Sigmoid colon (tissue), 7 donors: ENCODE results near the gene CAPN12. TPM values are rescaled to one million over a fixed set of nuclear protein-coding genes. Genes with fewer than 3 reads are reported as not detected.

Experiments used
- DNase-seq: peaks from one replicate; pipeline ENCODE4 v3.0.0-alpha.2; 2019
- H3K27ac ChIP-seq, 4 donors: fragments of 200-600 bp; sonication (generic); one replicate each; pipeline ENCODE4 v1.5.1; 2016 to 2019; ENCODE audit warnings: mild to moderate bottlenecking in 1 of 4
- H3K27me3 ChIP-seq, 3 donors: fragments of 200-600 bp; sonication (generic); one replicate each; pipeline ENCODE4 v1.5.1; 2019; ENCODE audit warnings: mild to moderate bottlenecking in 1 of 3
- H3K36me3 ChIP-seq, 4 donors: fragments of 200-600 bp; sonication (generic); one replicate each; pipeline ENCODE4 v1.5.1; 2016 to 2019
- H3K4me1 ChIP-seq, 4 donors: fragments of 200-600 bp; sonication (generic); one replicate each; pipeline ENCODE4 v1.5.1; 2017 to 2019
- H3K4me3 ChIP-seq, 4 donors: fragments of 200-600 bp; sonication (generic); one replicate each; pipeline ENCODE4 v1.5.1; 2017 to 2019; ENCODE audit warnings: mild to moderate bottlenecking in 2 of 4, moderate library complexity in 1 of 4
- H3K9me3 ChIP-seq, 4 donors: fragments of 200-600 bp in 3 of 4; sonication (generic) in 3 of 4; one replicate each; pipeline versions ENCODE4 v1.5.1 to v1.6.1; 2013 to 2019
- CTCF ChIP-seq, 4 experiments: fragments of 450-650 bp in 3 of 4; fragments of 200-600 bp in 1 of 4; IDR thresholded peaks; one replicate each; pipeline ENCODE4 v1.5.1; 2016 to 2019; ENCODE audit warnings: antibody characterized with exemption in 4 of 4, mild to moderate bottlenecking in 3 of 4, moderate library complexity in 2 of 4
- EP300 ChIP-seq, 4 donors: sonication (generic); formaldehyde crosslinking; IDR thresholded peaks; one replicate each; pipeline ENCODE4 v1.6.1; 2017; ENCODE audit warnings: antibody characterized with exemption in 4 of 4
- POLR2A ChIP-seq, 2 donors: fragments of 450-650 bp; IDR thresholded peaks; one replicate each; pipeline ENCODE4 v1.6.1; 2016; ENCODE audit warnings: antibody characterized with exemption in 2 of 2, mild to moderate bottlenecking in 2 of 2, moderate library complexity in 2 of 2
- POLR2AphosphoS5 ChIP-seq, 4 donors: sonication (generic); formaldehyde crosslinking; IDR thresholded peaks; one replicate each; pipeline ENCODE4 v1.6.1; 2017; ENCODE audit warnings: antibody characterized with exemption in 4 of 4
- WGBS, 2 donors: extraction: QIAGEN DNeasy Blood & Tissue Kit; methylation state at CpG; one replicate each; pipeline ENCODE4 v1.1.7; 2013; 5-methylcytosine and 5-hydroxymethylcytosine counted together
- intact Hi-C: fragments of 100-400 bp; cut with DNase I; formaldehyde crosslinking; loops from one replicate; pipeline ENCODE4 v1.15.1; 2023
- polyA plus RNA-seq, 3 donors: library from polyadenylated mRNA; stranded (reverse); fragments of 200-250 nt; gene quantifications; one replicate each; pipeline ENCODE4 v1.2.3, GENCODE V29; 2013
- total RNA-seq, 4 donors: library from RNA; depleted of rRNA; stranded (reverse); fragments of >200 nt; gene quantifications; one replicate each; pipeline ENCODE4 v1.1.0, GENCODE V29; 2016
- donor health status: healthy with polysubstance abuse.
- donor health status: Bipolar disorder and iron deficiency.
- donor health status: healthy.

CAPN12 gene
- total and polyA plus RNA-seq, 7 donors, result 0.33 to 14.3 (median 4.2) TPM; not detected in 1

GRCh38 chr19:38705197-38706019 lies 38.9 kb downstream of the CAPN12 start:
- TF ChIP-seq CTCF (IDR thresholded peaks at IDR 0.05) (no peak), POLR2A (IDR thresholded peaks at IDR 0.05) (no peak)
- Histone ChIP-seq H3K4me1 (peaks cover 0 to 79% (median 59%) of the 10 kb centered on the region in 4 donors), H3K36me3 (peaks cover 12 to 93% (median 82%) of the 10 kb centered on the region in 4 donors), H3K4me3 (no peak overlapping the region), H3K27me3 (no peaks in the 10 kb centered on the region), H3K9me3 (no peaks in the 10 kb centered on the region), H3K27ac (peak overlapping the region; percentile 78 to 97 (median 86))
- intact Hi-C loops, result no loop called here
- WGBS, 2 donors, result 90 to 91% methylated on average over 22 of the region's 22 CpGs
- DNase-seq, result no peak

GRCh38 chr19:38704488-38705026 lies 39.7 kb downstream of the CAPN12 start:
- DNase-seq, result no peak
- peaks cover 0 to 79% (median 59%) of the 10 kb centered on the region in 4 donors for H3K4me1 ChIP-seq
- 91 to 94% methylated on average over 13 of the region's 13 CpGs for WGBS, 2 donors
- H3K9me3 ChIP-seq, result no peaks in the 10 kb centered on the region
- H3K36me3 ChIP-seq, result peaks cover 12 to 90% (median 75%) of the 10 kb centered on the region in 4 donors
- intact Hi-C loops, result no loop called here
- H3K4me3 ChIP-seq, result no peak overlapping the region
- TF ChIP-seq EP300 (IDR thresholded peaks at IDR 0.05) (no peak), CTCF (IDR thresholded peaks at IDR 0.05) (no peak), POLR2AphosphoS5 (IDR thresholded peaks at IDR 0.05) (no peak), POLR2A (IDR thresholded peaks at IDR 0.05) (no peak)
- no peaks in the 10 kb centered on the region for H3K27me3 ChIP-seq
- peak overlapping the region in 2 of 4 donors; percentile 78 to 97 for H3K27ac ChIP-seq

GRCh38 chr19:38703509-38703908 lies 40.8 kb downstream of the CAPN12 start:
- H3K9me3 ChIP-seq, result no peaks in the 10 kb centered on the region
- DNase-seq, result no peak
- H3K36me3 ChIP-seq, result peaks cover 12 to 79% (median 66%) of the 10 kb centered on the region in 4 donors
- intact Hi-C loops, result no loop called here
- H3K4me1 ChIP-seq, result peaks cover 0 to 78% (median 60%) of the 10 kb centered on the region in 4 donors
- 87 to 93% methylated on average over 14 of the region's 14 CpGs for WGBS, 2 donors
- TF ChIP-seq EP300 (IDR thresholded peaks at IDR 0.05) (no peak), POLR2AphosphoS5 (IDR thresholded peaks at IDR 0.05) (no peak), CTCF (IDR thresholded peaks at IDR 0.05) (no peak), POLR2A (IDR thresholded peaks at IDR 0.05) (no peak)
- H3K27me3 ChIP-seq, result no peaks in the 10 kb centered on the region
- no peak overlapping the region for H3K4me3 ChIP-seq
- peak overlapping the region in 2 of 4 donors; percentile 96 to 97 for H3K27ac ChIP-seq

GRCh38 chr19:38702278-38702677 lies 42.0 kb downstream of the CAPN12 start:
- no peak for TF ChIP-seq POLR2AphosphoS5 (IDR thresholded peaks at IDR 0.05)
- no peak for TF ChIP-seq CTCF (IDR thresholded peaks at IDR 0.05)
- H3K4me1 ChIP-seq, result peaks cover 0 to 78% (median 60%) of the 10 kb centered on the region in 4 donors
- H3K36me3 ChIP-seq, result peaks cover 12 to 67% (median 55%) of the 10 kb centered on the region in 4 donors
- 82 to 85% methylated on average over 14 of the region's 14 CpGs for WGBS, 2 donors
- no peak for DNase-seq
- peak overlapping the region; percentile 91 to 97 (median 96) for H3K27ac ChIP-seq
- no peaks in the 10 kb centered on the region for H3K27me3 ChIP-seq
- intact Hi-C loops, result no loop called here
- no peaks in the 10 kb centered on the region for H3K9me3 ChIP-seq
- H3K4me3 ChIP-seq, result no peak overlapping the region
